VCaP (cell line): Measurements from ENCODE around the gene COQ3.
"Not testable (repeated sequence)": the region's sequence is repeated elsewhere in the genome, so short reads cannot be mapped to it uniquely, and the experiment has no call there.

Source experiments
- H3K27ac ChIP-seq: fragments of 450-650 bp; 2 replicates; pipeline ENCODE4 v1.5.1; 2017
- TF ChIP-seq, protein P1 (sequence below): fragments of 450-650 bp; conservative IDR thresholded peaks from 2 replicates; pipeline ENCODE4 v1.5.1; 2017; ENCODE audit warnings: mild to moderate bottlenecking, moderate library complexity

The COQ3 gene

DNA sequence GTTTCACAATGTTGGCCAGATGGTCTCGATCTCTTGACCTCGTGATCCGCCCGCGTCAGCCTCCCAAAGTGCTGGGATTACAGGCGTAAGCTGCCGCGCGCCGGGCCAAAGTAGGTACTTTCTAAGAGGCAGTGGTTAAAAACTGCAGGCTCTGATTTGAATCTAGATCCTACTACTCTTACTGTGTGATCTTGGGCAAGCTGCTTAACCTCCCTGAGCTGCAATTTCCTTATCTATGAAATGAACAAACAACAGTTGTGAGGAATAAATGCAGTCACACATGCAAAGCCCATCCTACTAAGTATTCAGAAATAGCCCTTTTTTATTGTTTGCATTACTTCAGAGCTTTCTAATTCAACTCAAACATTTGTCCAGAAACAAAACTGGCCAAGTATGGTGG is 47.4 kb downstream of the COQ3 start:
- H3K27ac ChIP-seq, result no peak overlapping the region
- TF ChIP-seq, protein P1, sequence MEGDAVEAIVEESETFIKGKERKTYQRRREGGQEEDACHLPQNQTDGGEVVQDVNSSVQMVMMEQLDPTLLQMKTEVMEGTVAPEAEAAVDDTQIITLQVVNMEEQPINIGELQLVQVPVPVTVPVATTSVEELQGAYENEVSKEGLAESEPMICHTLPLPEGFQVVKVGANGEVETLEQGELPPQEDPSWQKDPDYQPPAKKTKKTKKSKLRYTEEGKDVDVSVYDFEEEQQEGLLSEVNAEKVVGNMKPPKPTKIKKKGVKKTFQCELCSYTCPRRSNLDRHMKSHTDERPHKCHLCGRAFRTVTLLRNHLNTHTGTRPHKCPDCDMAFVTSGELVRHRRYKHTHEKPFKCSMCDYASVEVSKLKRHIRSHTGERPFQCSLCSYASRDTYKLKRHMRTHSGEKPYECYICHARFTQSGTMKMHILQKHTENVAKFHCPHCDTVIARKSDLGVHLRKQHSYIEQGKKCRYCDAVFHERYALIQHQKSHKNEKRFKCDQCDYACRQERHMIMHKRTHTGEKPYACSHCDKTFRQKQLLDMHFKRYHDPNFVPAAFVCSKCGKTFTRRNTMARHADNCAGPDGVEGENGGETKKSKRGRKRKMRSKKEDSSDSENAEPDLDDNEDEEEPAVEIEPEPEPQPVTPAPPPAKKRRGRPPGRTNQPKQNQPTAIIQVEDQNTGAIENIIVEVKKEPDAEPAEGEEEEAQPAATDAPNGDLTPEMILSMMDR, result no peak

DNA sequence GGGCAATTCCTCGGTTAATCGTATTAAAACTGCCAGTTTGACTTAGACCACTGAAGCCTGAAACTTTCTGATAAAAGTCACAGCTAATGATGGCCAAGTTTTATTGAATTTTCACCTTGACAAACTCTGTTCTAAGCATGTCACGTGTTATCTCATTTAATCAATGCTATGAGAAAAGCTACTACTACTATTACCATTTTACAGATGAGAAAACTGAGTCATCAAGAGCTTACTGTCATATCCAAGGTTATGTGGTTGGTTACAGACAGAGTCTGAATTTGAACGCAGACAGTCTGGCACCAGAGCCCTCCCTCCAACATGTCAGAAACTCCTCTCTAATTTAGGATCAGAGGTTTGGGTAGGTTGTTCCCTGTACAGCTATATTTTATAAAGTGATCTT is 48.8 kb downstream of the COQ3 start:
- no peak overlapping the region for H3K27ac ChIP-seq
- TF ChIP-seq, protein P1, result no peak

DNA sequence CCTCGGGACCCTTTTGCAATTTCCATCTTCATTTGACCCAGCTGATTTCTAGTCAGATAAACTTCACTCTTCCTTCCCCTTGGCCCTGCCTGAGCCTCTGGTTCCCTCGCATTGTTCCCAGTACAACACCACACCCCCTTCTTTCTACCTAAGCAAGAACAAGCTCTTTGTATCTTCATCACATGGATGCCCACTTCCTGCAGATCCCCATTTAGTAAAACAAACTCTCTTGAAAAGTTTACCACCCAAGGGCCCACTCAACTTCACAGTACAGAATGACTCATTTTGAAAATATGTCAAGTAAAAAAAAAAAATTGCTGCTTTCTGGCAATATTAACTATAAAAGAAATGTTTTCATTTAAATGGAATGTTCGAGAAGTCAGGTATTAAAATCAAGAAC is 49.7 kb downstream of the COQ3 start:
- H3K27ac ChIP-seq, result no peak overlapping the region
- TF ChIP-seq, protein P1, result no peak

DNA sequence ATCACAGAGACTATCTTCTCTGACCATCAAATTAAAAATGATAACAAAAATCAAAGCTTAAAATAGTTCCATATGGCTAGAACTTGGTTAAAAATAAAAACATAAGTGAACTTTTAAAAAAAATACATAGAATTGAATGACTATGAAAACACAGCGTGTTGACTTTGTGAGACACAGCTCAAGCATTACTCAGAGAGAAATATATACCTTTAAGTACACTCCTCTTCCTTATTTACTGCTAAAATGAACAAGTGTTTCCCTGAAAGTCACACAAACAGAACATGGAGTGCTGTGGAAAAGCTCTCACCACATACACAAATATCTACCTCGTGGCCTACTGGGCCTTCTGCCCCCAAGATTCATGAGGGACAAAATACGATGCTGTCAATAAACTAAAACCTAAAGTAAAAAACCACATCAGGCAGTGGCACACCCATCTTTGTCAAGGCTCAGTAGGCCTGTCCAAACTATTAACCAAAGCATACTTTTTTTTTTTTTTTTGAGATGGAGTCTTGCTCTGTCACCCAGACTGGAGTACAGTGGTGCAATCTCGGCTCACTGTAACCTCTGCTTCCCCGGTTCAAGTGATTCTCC is 52.0 kb downstream of the COQ3 start:
- no peak overlapping the region for H3K27ac ChIP-seq
- TF ChIP-seq, protein P1, result no peak

DNA sequence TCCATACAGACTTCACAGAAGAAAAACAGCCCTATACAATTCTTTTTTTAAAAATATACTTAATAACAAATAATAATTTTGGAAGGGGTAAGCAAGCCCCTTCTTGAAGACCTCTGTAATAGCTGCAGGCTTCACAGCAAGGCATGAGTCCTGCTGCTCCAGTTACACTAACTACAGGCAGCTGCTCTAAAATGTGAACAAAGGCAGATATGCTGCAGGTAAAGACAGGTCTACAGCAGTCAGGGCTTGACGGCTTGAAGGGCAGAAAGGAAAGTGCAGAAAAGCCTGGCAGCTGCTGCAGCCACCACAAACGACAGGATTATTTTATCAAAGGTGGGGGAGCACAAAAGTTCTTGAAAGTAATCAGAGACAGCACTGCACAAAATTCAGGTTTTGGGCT is 55.8 kb downstream of the COQ3 start:
- TF ChIP-seq, protein P1, result no peak
- no peak overlapping the region for H3K27ac ChIP-seq

DNA sequence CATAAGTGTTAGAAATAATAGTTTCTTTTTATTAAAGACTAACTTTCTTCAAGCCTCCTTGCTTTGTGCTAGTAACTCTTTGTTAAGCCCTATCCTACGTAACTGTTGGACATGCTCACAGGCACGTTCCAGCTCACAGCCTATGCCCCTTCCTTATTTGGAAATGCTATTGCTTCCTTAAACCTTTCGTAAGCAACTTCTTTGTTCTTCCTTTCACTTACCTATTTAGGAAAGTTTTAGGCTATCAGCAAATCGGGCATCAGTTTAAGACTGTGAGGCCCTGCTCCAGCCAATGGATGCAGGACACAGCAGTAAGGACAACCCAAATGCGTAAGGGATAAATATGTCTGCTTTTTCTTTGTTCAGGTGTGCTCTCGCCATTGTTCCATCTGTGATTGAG is 58.7 kb downstream of the COQ3 start:
- H3K27ac ChIP-seq, result not testable (repeated sequence)

DNA sequence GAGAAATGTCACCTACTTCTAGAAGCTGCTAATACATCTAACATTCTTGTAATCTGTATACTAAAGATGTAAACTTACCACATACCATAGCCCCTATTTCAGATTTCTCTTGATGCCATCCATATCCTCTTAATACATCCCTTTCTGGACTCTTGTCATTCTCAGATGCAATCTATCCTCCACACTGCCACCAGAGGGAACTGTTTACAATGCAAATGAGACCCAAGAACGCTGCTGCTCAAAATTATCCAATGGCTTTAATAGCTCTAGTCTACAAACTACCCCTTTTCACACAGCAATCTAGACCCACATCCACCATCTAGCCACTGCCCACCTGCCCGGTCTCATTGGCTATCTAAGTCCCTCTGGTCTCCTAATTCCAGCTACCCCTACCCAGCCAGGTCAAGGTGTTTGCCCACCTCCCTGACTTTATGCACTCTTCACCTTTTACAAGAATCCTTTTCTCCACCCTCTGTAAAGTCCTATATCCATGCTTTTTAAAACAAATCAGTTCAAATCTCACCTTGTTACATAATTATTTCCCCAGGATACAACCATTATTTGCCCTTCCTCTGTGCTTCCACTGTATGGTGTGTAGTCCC is 59.4 kb downstream of the COQ3 start:
- TF ChIP-seq, protein P1, result peak; percentile 81
- H3K27ac ChIP-seq, result no peak overlapping the region

DNA sequence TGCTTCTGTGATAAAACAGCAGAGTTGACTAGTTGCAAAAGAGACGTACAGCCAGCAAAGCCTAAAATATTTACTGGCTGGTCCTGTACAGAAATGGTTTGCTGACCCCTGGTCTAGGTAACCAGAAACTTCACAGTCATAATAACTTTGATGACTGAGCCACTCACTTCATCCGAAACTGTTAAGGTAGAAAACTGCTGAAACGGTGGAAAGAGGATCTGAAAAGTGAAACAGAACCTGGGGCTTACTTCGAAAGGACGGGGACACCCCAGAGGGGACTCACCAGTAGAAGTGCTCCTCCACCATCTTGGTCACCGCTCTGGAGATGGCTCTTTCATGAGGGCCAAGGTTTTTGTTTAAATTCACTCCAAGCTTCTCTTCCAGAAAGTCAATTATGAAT is 60.9 kb downstream of the COQ3 start:
- TF ChIP-seq, protein P1, result no peak
- H3K27ac ChIP-seq, result no peak overlapping the region
